GM23338 (cell line): Measurements from ENCODE around the gene SFXN1.

Experiments
- CREB1 ChIP-seq: fragments of 250-450 bp; sonication (Bioruptor Pico); IDR thresholded peaks from 2 replicates; pipeline ENCODE4 v1.5.0; 2020; ENCODE audit warnings: low read depth, mild to moderate bottlenecking, moderate library complexity
- EZH2 ChIP-seq: fragments of 200-600 bp; sonication (generic); IDR thresholded peaks from one replicate; pipeline ENCODE4 v1.8.0; 2017; ENCODE audit warnings: antibody characterized with exemption, mild to moderate bottlenecking, low read depth; ENCODE audit not compliant: unreplicated experiment
- POLR2AphosphoS5 ChIP-seq: IDR thresholded peaks from 2 replicates; pipeline ENCODE4 v1.6.1; 2016; ENCODE audit warnings: antibody characterized with exemption, low read depth
- REST ChIP-seq: IDR thresholded peaks from one replicate; pipeline ENCODE4 v1.6.1; 2018; ENCODE audit warnings: antibody characterized with exemption; ENCODE audit not compliant: unreplicated experiment

DNA sequence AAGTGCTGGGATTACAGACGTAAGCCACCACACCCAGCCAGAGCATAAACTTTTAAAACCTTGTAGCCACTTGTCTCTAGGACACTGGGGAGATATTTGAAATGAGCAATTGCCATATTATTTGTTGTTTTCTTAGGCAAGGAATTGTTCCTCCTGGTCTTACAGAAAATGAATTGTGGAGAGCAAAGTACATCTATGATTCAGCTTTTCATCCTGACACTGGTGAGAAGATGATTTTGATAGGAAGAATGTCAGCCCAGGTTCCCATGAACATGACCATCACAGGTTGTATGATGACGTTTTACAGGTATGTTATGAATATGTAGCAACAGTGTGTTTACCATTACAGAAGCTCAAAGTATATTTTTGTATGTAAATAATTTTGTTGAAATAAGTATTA lies 30.5 kb downstream of the SFXN1 start:
- no peak for TF ChIP-seq POLR2AphosphoS5
- TF ChIP-seq CREB1: no peak
- no peak for TF ChIP-seq EZH2
- no peak for TF ChIP-seq REST
